ENCODE measurements around the gene ACER3.
"Not testable (repeated sequence)": the region's sequence is repeated elsewhere in the genome, so short reads cannot be mapped to it uniquely, and the experiment has no call there.

DNA sequence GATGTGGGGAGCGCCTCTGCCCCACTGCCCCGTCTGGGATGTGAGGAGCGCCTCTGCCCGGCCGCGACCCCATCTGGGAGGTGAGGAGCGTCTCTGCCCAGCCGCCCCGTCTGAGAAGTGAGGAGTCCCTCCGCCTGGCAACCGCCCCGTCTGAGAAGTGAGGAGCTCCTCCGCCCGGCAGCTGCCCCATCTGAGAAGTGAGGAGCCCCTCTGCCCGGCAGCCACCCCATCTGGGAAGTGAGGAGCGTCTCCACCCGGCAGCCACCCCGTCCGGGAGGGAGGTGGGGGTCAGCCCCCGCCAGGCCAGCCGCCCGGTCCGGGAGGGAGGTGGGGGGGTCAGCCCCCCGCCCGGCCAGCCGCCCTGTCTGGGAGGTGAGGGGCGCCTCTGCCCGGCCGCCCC lies 39.3 kb upstream of the ACER3 start:
- TF ChIP-seq, protein P1, sequence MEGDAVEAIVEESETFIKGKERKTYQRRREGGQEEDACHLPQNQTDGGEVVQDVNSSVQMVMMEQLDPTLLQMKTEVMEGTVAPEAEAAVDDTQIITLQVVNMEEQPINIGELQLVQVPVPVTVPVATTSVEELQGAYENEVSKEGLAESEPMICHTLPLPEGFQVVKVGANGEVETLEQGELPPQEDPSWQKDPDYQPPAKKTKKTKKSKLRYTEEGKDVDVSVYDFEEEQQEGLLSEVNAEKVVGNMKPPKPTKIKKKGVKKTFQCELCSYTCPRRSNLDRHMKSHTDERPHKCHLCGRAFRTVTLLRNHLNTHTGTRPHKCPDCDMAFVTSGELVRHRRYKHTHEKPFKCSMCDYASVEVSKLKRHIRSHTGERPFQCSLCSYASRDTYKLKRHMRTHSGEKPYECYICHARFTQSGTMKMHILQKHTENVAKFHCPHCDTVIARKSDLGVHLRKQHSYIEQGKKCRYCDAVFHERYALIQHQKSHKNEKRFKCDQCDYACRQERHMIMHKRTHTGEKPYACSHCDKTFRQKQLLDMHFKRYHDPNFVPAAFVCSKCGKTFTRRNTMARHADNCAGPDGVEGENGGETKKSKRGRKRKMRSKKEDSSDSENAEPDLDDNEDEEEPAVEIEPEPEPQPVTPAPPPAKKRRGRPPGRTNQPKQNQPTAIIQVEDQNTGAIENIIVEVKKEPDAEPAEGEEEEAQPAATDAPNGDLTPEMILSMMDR (IDR thresholded peaks at IDR 0.05) = not testable (repeated sequence)
- TF ChIP-seq EZH2 (IDR thresholded peaks at IDR 0.05; ENCODE audit: borderline replicate concordance, insufficient read depth, low read depth, low read length, poor library complexity, severe bottlenecking) = not testable (repeated sequence)
